NCI-H460 (cell line): ENCODE measurements around the gene BCORL1. TPM values are rescaled to one million over a fixed set of nuclear protein-coding genes. Genes with fewer than 3 reads are reported as not detected.

ENCODE experiments used
- DNase-seq: peaks from one replicate; pipeline ENCODE4 v3.0.0-alpha.2; 2016; ENCODE audit warnings: low read depth; ENCODE audit errors: extremely low read depth
- total RNA-seq: library from RNA; depleted of rRNA; stranded (reverse); fragments of >200 nt; shearing (Covaris generic); gene quantifications from 2 replicates; pipeline ENCODE4 v1.2.3, GENCODE V29; 2014

BCORL1 gene
- total RNA-seq, 1 experiment from 2014 or later, result 2.0 TPM

- DNase-seq, result no peak
Observed at GRCh38 chrX:130057209-130057608, 74.8 kb downstream of the BCORL1 start.

DNA sequence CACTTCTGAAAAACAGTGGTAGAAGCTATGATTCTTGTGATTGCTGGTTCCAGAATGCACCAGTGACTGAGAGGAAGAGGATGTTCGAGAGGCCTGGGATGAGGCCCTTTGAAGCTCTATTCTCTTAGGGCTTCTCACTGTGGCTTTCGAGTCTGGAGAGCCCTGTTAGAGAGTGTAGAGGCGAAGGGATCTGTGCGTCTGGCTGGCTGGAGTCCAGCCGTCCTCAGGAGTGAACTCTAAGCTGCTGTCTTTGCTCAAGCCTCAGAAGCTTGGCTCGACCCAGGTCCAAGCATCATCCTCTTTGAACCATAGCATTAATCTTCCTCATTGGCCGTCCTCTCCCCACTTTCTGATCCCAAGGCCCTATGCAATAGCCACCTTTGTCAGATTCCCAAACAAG, 76.2 kb downstream of the BCORL1 start:
- DNase-seq, result no peak

DNA sequence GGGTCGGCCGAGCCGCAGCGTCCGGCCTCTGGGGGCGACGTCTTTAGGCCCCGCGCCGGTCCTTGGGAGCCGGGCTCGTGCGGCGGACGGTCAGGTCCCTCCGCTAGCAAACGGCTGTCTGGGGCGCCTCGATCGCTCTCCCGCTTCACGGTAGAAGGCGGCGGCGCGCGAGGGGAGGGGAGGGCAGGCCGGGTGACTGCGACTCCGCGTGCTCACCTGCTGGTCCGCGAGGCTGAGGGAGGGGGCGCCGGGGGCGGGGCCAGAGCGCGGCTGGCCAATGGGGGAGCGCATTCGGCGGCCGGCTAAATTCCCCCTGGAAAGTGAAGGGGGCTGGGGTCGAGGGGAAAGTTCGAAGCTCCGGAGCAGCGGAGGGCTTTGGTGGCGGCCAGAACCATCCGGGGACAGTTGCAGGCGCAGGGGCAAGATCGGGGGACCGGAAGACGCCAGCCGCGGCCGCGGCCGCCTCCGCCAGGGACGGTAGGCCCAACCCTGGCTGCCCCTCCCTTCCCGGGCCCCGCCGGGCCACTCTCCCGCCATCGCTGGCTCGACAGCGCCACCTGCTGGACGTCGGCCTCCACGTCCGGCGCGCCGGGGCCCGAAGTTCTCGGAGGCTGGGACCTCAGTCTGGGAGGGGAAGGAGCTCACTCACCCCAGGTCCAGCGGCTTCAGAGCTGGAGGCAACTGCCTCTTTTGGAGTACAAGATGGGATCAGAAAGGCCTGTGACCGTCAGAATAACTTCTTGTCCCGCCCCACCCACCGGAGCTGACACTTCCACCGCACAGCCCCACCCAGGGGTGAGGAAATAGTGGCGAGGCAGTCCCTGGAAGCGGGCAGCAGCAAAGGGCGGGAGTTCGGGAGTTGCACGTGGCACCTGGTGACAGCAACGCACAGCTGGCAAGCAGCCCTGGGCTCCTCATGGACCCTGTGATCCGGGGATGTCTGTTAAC, 78.0 kb downstream of the BCORL1 start:
- peak; percentile 70 for DNase-seq

- no peak for DNase-seq
Observed at GRCh38 chrX:130066975-130067615, 84.7 kb downstream of the BCORL1 start.

GRCh38 chrX:130071611-130072344, 89.3 kb downstream of the BCORL1 start:
- DNase-seq, result no peak

- no peak for DNase-seq
Observed at GRCh38 chrX:130072345-130072740, 89.9 kb downstream of the BCORL1 start.

DNA sequence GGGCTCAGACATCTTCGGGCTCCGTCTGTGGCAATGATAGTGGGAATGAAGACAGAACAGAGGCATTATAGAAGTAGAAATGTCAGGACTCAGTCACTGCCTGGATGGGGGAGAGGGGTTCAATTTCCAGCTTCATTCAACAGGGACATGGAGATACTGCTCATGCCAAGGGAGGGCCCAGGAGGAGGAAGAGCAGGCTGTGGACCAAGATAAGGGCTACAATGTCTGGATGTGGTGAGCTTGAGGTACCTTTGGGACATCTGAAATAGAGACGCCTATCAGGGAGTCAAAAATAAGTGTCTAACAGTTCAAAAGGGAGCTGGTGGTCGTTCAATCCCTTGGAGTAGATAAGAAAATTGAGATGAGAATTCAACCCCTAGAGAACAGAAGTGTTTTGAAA, 93.3 kb downstream of the BCORL1 start:
- DNase-seq, result no peak

- DNase-seq, result peak; percentile 73
Observed at GRCh38 chrX:130079824-130080406, 97.5 kb downstream of the BCORL1 start.

- no peak for DNase-seq
Observed at GRCh38 chrX:130080791-130081367, 98.4 kb downstream of the BCORL1 start.

DNA sequence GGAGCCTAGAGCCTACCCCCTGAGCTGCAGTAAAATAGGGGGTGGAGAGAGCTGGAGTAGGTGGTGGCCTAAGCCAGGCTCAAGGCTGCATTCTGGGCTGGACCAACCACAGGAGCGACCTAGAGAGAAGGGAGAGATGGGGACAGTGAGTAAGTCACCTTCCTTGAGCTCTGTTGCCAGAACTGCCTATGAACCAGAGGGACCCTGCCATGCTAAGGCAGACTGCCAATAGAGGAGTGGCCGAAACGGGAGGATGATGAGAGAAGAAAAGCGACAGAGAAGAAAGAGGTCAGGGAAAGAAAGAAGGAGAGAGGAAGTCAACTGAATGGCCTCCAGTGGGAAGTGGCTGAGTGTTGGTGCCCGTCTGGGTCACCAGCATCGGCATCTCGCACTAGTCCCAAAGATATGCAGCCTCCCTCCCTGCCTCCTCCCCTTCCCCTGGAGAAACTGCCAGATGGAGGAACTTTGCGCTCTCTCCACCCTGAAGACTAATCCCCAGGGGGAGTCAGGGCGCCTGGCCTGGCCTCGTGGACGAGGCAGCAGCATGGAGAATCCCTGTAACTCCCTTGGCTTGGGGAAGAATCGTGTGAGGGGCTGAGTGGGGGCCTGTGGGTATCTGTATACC, 99.1 kb downstream of the BCORL1 start:
- no peak for DNase-seq

DNA sequence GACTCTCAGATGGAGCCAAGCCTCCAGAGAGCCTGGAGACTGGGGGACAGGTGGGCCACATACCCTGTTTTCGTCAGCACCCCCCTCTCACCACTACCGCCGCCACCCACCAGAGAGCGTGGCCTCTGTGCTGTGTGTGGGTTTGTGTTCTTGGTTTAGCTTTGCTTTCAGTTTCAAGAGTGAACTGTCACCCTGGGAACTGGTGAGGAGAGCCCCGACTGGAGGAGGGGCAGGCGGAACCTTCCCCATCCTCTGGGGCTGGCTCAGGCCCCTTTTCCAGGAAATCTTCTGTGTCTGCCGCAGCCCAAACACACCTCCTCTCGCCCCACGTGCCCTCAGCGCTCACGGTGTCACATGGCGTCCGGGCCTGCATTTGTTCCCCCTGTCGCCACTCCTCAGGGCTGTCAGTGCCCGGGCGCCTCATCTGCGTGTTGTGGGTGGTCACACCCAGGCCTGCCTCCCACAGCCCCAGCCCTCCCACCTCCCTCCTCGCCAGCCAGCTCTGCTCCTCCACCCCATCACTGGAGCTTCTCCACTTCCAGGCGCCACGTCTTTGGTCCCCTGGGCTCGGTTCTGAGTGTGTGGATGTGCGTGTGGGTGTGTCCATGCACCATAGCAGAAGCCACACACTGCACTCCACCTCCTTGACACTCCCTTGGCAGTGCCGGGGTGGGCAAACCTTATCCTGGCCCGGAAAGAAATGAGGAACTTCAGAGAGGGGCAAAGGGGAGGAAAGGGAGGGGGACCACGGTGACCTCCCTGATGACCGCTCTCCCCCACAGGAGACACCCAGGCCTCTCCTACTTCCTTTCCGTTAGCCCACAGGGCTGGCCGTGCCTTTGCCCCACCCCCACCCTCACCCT, 100.0 kb downstream of the BCORL1 start:
- no peak for DNase-seq

DNA sequence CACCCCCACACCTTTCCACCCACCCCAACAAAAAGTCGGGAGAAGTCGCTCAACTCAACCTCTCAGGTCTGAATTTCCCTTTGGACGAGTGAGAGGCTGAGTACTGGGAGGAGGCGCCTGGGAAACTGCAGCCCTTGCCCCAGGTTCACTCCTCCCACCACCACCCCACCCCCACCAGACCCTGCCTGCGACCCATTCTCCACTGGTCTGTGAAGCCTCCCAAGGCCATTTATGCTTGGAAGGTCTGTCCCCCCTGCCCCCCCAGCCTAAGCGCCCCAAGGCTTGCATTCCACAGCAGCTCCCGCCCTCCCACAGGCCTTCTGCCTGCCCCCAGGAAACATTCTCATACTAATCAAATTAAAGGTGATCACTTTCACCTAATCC, 100.7 kb downstream of the BCORL1 start:
- no peak for DNase-seq

- DNase-seq, result no peak
Observed at GRCh38 chrX:130083656-130084382, 101.4 kb downstream of the BCORL1 start.

DNA sequence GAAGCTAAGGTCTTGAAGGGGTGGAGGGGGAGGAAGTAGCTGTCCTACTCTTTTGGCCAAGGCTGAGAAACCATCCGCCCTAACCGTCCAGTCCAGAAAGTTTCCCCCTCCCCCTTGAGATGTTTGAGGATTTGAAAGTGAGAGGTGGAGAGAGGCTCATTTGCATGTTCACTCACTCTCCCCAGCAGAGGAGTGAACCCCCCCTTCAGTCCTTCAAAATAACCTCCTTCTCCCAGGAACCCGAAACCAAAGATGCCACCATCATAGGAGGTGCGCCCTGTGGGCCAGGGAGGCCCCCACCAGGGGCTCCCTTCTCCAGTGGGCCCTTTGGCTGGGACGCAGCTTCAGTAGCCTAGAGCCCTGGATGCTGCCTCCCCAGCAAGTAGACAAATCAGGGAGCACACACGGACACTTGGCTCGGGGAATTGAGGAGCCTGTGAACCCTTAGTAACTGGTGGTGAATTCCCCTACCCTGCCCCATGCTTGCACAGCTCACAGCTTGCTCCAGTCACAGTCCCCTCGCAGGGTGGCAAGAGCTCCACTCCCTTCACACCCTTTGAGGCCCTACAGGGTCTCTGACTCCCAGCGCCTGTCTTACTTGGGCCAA, 102.3 kb downstream of the BCORL1 start:
- DNase-seq, result no peak

DNA sequence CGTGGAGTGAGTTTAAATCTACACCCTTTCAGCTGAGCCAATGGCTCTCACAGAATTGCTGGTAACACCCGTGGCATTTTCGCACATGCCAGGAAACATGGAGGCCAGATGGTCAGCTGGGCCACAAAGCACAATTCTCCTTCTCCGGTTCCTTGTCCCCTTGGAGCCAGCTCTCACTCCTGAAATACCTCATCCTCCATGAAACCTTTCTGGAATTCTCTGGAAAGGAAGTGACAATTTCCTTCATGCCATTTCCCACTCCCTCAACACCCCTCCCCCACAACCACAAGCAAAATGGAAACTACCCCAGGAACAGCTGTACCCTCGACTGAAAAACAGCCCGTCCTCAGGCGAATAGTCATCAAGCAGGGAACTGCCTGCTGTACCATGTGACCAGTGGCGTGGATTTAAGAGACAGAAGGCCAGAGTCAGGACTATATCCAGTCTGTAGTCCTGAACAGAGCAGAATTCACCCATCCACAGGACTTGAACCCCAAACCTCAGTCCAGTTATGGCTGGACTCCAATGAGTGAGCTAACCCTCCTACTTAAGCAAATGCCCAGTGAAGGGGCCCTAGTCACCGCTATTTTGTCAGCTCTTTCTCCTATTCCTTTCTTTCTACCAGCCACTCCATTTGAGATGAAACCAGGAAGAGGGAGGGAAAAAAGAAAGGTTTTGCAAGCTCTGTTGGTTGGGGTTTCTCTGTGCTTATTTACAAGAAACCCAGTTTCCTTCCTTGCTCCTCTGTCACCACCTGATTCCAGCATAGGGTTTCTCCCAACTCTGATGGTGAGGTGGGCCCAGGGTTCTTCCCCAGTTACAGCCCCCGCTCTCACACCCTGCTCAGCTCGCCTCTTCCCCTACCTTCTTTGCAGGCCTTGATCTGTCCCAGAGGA, 103.4 kb downstream of the BCORL1 start:
- no peak for DNase-seq

- no peak for DNase-seq
Observed at GRCh38 chrX:130086447-130087206, 104.2 kb downstream of the BCORL1 start.
